SK-N-SH treated with all-trans-retinoic acid at 6 μM for 48 hours (cell line): ENCODE data around the gene CEP250.

ENCODE experiments used
- ATAC-seq: fragments of 200-7000 bp; cut with Tn5 transposase; 3 replicates; pipeline ENCODE4 v1.9.1; 2020; ENCODE audit warnings: mild to moderate bottlenecking, moderate library complexity
- BACH2 ChIP-seq: fragments of 250-450 bp; sonication (Bioruptor Pico); IDR thresholded peaks from 2 replicates; pipeline ENCODE4 v1.9.0; 2021; ENCODE audit warnings: mild to moderate bottlenecking, borderline replicate concordance
- CSDC2 ChIP-seq: fragments of 250-450 bp; sonication (Bioruptor Pico); IDR thresholded peaks from 2 replicates; pipeline ENCODE4 v1.5.0; 2020; ENCODE audit warnings: mild to moderate bottlenecking, moderate library complexity
- ESRRG ChIP-seq: fragments of 250-450 bp; sonication (Bioruptor Pico); IDR thresholded peaks from 2 replicates; pipeline ENCODE4 v1.6.1; 2021; ENCODE audit warnings: mild to moderate bottlenecking
- GLIS3 ChIP-seq: fragments of 250-450 bp; sonication (Bioruptor Pico); IDR thresholded peaks from 2 replicates; pipeline ENCODE4 v1.5.0; 2020; ENCODE audit warnings: mild to moderate bottlenecking, moderate library complexity
- ISL1 ChIP-seq: fragments of 250-450 bp; sonication (Bioruptor Pico); IDR thresholded peaks from 2 replicates; pipeline ENCODE4 v2.1.2; 2022; ENCODE audit warnings: mild to moderate bottlenecking, moderate library complexity
- OSR1 ChIP-seq: fragments of 250-450 bp; sonication (Bioruptor Pico); IDR thresholded peaks from 2 replicates; pipeline ENCODE4 v1.8.0; 2022; ENCODE audit warnings: moderate library complexity, mild to moderate bottlenecking, inconsistent platforms
- PPARA ChIP-seq: fragments of 250-450 bp; sonication (Bioruptor Pico); IDR thresholded peaks from 2 replicates; pipeline ENCODE4 v1.5.0; 2020; ENCODE audit warnings: mild to moderate bottlenecking, borderline replicate concordance
- RARB ChIP-seq: fragments of 250-450 bp; sonication (Bioruptor Pico); IDR thresholded peaks from 2 replicates; pipeline ENCODE4 v1.8.0; 2021; ENCODE audit warnings: mild to moderate bottlenecking, moderate library complexity
- SNAI2 ChIP-seq: fragments of 250-450 bp; sonication (Bioruptor Pico); IDR thresholded peaks from 2 replicates; pipeline ENCODE4 v1.5.0; 2020; ENCODE audit warnings: mild to moderate bottlenecking, moderate library complexity
- TCF4 ChIP-seq: fragments of 250-450 bp; sonication (Bioruptor Pico); IDR thresholded peaks from 2 replicates; pipeline ENCODE4 v1.8.0; 2021; ENCODE audit warnings: mild to moderate bottlenecking, moderate library complexity, borderline replicate concordance
- TOX ChIP-seq: fragments of 250-450 bp; sonication (Bioruptor Pico); IDR thresholded peaks from 2 replicates; pipeline ENCODE4 v1.8.0; 2021; ENCODE audit warnings: mild to moderate bottlenecking, moderate library complexity, borderline replicate concordance
- ZC3H10 ChIP-seq: fragments of 250-450 bp; sonication (Bioruptor Pico); IDR thresholded peaks from 2 replicates; pipeline ENCODE4 v1.5.1; 2021; ENCODE audit warnings: mild to moderate bottlenecking, moderate library complexity
- ZFP30 ChIP-seq: fragments of 450-650 bp; formaldehyde crosslinking; IDR thresholded peaks from 2 replicates; pipeline ENCODE4 v1.5.0; 2022; ENCODE audit warnings: mild to moderate bottlenecking, moderate library complexity
- ZNF70 ChIP-seq: fragments of 450-650 bp; formaldehyde crosslinking; IDR thresholded peaks from 2 replicates; pipeline ENCODE4 v1.5.0; 2020; ENCODE audit warnings: mild to moderate bottlenecking, moderate library complexity
- ZNF8 ChIP-seq: fragments of 450-650 bp; formaldehyde crosslinking; IDR thresholded peaks from 2 replicates; pipeline ENCODE4 v1.5.0; 2020; ENCODE audit warnings: mild to moderate bottlenecking, moderate library complexity
- TF ChIP-seq, protein P1 (sequence below): fragments of 250-450 bp; sonication (Bioruptor Pico); IDR thresholded peaks from 2 replicates; pipeline ENCODE4 v1.8.0; 2020; ENCODE audit warnings: mild to moderate bottlenecking, moderate library complexity, borderline replicate concordance
- TF ChIP-seq, protein P2 (sequence below): fragments of 250-450 bp; sonication (Bioruptor Pico); IDR thresholded peaks from 2 replicates; pipeline ENCODE4 v1.8.0; 2021; ENCODE audit warnings: low read depth, mild to moderate bottlenecking, moderate library complexity, borderline replicate concordance
- TF ChIP-seq, protein P3 (sequence below): fragments of 250-450 bp; sonication (Bioruptor Pico); IDR thresholded peaks from 2 replicates; pipeline ENCODE4 v1.5.0; 2020; ENCODE audit warnings: mild to moderate bottlenecking, moderate library complexity
- TF ChIP-seq, protein P4 (sequence below): fragments of 250-450 bp; sonication (Bioruptor Pico); IDR thresholded peaks from 2 replicates; pipeline ENCODE4 v1.5.1; 2021; ENCODE audit warnings: mild to moderate bottlenecking, moderate library complexity

CEP250 gene, protein sequence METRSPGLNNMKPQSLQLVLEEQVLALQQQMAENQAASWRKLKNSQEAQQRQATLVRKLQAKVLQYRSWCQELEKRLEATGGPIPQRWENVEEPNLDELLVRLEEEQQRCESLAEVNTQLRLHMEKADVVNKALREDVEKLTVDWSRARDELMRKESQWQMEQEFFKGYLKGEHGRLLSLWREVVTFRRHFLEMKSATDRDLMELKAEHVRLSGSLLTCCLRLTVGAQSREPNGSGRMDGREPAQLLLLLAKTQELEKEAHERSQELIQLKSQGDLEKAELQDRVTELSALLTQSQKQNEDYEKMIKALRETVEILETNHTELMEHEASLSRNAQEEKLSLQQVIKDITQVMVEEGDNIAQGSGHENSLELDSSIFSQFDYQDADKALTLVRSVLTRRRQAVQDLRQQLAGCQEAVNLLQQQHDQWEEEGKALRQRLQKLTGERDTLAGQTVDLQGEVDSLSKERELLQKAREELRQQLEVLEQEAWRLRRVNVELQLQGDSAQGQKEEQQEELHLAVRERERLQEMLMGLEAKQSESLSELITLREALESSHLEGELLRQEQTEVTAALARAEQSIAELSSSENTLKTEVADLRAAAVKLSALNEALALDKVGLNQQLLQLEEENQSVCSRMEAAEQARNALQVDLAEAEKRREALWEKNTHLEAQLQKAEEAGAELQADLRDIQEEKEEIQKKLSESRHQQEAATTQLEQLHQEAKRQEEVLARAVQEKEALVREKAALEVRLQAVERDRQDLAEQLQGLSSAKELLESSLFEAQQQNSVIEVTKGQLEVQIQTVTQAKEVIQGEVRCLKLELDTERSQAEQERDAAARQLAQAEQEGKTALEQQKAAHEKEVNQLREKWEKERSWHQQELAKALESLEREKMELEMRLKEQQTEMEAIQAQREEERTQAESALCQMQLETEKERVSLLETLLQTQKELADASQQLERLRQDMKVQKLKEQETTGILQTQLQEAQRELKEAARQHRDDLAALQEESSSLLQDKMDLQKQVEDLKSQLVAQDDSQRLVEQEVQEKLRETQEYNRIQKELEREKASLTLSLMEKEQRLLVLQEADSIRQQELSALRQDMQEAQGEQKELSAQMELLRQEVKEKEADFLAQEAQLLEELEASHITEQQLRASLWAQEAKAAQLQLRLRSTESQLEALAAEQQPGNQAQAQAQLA (N-terminal part only)

DNA sequence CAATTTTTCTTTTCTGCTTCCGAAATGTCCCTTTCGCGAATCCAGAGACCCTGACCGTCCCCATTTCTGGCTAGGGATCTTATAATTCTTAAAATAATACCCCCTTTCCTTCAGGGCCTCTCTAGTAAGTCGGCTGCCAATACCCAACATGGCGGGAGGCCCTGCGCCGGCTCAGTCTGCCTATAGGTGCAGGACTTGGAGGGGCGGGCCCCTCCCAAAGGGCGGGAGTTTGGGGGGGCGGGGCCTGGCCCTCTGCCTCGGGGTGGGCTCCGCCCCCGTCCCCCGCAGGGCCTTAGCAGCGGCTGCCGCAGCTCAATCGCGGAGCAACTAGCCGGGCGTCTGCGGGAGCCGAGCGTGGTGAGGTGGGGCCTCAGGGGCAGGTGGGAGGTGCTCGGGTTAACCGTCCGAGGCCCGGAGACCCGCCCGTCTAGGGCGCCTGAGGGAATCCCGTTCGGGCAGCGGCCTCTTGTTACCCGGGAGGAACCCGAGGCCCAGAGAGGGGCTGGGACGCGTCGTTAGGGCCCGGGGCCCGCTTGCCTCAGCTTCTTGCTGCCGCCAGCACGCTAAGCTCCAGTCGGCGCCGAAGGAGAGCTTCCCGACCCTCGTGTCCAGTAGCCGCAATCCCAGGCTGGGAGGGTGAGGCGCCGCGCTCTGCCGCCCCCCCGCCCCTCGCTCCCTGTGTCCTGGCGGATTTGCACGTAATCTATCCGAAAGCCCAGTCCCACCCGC, at the start of gene CEP250:
Gene CEP250, plus strand, starts transcription at position 718 of the 729 bp plus-strand sequence. CDS start 6,770 bp downstream, outside the sequence.
- no peak for TF ChIP-seq CSDC2 (CRISPR knock-in tag)
- TF ChIP-seq, protein P1, sequence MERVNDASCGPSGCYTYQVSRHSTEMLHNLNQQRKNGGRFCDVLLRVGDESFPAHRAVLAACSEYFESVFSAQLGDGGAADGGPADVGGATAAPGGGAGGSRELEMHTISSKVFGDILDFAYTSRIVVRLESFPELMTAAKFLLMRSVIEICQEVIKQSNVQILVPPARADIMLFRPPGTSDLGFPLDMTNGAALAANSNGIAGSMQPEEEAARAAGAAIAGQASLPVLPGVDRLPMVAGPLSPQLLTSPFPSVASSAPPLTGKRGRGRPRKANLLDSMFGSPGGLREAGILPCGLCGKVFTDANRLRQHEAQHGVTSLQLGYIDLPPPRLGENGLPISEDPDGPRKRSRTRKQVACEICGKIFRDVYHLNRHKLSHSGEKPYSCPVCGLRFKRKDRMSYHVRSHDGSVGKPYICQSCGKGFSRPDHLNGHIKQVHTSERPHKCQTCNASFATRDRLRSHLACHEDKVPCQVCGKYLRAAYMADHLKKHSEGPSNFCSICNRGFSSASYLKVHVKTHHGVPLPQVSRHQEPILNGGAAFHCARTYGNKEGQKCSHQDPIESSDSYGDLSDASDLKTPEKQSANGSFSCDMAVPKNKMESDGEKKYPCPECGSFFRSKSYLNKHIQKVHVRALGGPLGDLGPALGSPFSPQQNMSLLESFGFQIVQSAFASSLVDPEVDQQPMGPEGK: 0 out of 2 replicates have a peak, but pooled peaks have one; percentile 14

DNA sequence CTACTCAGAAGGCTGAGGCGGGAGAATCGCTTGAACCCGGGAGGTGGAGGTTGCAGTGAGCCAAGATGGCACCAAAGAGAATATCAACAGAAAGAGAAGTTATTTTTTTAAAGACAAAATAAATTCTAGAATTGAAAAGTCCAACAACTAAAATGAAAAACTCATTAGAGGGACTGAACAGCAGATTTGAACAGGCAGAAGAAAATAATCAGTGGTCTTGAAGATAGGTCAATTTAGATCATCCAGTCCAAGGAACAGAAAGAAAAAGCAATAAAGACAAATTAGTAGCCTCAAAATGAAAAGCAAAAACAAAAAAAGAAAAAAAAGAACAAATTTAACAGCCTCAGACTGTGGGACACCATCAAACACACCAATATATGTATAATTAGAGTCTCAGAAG, 49.6 kb upstream of the CEP250 start:
- no peak for ATAC-seq
- no peak for TF ChIP-seq TOX (CRISPR knock-in tag)
- TF ChIP-seq, protein P2, sequence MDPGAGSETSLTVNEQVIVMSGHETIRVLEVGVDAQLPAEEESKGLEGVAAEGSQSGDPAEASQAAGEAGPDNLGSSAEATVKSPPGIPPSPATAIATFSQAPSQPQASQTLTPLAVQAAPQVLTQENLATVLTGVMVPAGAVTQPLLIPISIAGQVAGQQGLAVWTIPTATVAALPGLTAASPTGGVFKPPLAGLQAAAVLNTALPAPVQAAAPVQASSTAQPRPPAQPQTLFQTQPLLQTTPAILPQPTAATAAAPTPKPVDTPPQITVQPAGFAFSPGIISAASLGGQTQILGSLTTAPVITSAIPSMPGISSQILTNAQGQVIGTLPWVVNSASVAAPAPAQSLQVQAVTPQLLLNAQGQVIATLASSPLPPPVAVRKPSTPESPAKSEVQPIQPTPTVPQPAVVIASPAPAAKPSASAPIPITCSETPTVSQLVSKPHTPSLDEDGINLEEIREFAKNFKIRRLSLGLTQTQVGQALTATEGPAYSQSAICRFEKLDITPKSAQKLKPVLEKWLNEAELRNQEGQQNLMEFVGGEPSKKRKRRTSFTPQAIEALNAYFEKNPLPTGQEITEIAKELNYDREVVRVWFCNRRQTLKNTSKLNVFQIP: no peak
- no peak for TF ChIP-seq CSDC2 (CRISPR knock-in tag)
- no peak for TF ChIP-seq BACH2
- TF ChIP-seq ZC3H10 (CRISPR knock-in tag): no peak
- TF ChIP-seq, protein P3, sequence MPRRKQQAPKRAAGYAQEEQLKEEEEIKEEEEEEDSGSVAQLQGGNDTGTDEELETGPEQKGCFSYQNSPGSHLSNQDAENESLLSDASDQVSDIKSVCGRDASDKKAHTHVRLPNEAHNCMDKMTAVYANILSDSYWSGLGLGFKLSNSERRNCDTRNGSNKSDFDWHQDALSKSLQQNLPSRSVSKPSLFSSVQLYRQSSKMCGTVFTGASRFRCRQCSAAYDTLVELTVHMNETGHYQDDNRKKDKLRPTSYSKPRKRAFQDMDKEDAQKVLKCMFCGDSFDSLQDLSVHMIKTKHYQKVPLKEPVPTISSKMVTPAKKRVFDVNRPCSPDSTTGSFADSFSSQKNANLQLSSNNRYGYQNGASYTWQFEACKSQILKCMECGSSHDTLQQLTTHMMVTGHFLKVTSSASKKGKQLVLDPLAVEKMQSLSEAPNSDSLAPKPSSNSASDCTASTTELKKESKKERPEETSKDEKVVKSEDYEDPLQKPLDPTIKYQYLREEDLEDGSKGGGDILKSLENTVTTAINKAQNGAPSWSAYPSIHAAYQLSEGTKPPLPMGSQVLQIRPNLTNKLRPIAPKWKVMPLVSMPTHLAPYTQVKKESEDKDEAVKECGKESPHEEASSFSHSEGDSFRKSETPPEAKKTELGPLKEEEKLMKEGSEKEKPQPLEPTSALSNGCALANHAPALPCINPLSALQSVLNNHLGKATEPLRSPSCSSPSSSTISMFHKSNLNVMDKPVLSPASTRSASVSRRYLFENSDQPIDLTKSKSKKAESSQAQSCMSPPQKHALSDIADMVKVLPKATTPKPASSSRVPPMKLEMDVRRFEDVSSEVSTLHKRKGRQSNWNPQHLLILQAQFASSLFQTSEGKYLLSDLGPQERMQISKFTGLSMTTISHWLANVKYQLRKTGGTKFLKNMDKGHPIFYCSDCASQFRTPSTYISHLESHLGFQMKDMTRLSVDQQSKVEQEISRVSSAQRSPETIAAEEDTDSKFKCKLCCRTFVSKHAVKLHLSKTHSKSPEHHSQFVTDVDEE (CRISPR knock-in tag): no peak
- no peak for TF ChIP-seq TCF4
- no peak for TF ChIP-seq ZNF70 (CRISPR knock-in tag)
- TF ChIP-seq ZFP30 (CRISPR knock-in tag): no peak
- TF ChIP-seq ESRRG (CRISPR knock-in tag): no peak

More for the DNA sequence above, at the start of gene CEP250:
- ATAC-seq: peak; percentile 92

DNA sequence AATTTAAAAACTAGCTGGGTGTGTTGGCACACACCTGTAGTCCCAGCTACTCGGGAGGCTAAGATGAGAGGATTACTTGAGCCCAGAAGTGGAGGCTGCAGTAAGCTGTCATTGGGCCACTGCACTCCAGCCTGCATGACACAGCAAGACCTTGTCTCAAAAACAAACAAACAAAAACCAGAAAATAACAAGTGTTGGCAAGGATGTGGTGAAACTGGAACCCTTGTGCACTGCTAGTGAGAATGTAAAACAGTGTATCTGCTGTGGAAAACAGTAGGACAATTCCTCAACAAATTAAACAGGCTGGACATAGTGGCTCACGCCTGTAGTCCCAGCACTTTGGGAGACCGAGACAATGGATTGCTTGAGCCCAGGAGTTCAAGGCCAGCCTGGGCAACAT, 47.1 kb upstream of the CEP250 start:
- ATAC-seq: no peak
- TF ChIP-seq ISL1 (CRISPR knock-in tag) (no peak), ZC3H10 (CRISPR knock-in tag) (no peak), RARB (CRISPR knock-in tag) (no peak), CSDC2 (CRISPR knock-in tag) (no peak), ESRRG (CRISPR knock-in tag) (no peak), BACH2 (no peak), GLIS3 (no peak), SNAI2 (no peak), ZNF70 (CRISPR knock-in tag) (no peak), OSR1 (CRISPR knock-in tag) (no peak), PPARA (no peak), ZNF8 (CRISPR knock-in tag) (no peak)
- TF ChIP-seq, protein P3 (CRISPR knock-in tag): no peak
- TF ChIP-seq, protein P4, sequence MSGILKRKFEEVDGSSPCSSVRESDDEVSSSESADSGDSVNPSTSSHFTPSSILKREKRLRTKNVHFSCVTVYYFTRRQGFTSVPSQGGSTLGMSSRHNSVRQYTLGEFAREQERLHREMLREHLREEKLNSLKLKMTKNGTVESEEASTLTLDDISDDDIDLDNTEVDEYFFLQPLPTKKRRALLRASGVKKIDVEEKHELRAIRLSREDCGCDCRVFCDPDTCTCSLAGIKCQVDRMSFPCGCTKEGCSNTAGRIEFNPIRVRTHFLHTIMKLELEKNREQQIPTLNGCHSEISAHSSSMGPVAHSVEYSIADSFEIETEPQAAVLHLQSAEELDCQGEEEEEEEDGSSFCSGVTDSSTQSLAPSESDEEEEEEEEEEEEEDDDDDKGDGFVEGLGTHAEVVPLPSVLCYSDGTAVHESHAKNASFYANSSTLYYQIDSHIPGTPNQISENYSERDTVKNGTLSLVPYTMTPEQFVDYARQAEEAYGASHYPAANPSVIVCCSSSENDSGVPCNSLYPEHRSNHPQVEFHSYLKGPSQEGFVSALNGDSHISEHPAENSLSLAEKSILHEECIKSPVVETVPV (CRISPR knock-in tag): no peak
- TF ChIP-seq, protein P1: no peak
